Dermis lymphatic vessel endothelial cell (primary cell): ENCODE measurements around the gene ZNF687. TPM values are rescaled to one million over a fixed set of nuclear protein-coding genes. Genes with fewer than 3 reads are reported as not detected.

Source experiments
- total RNA-seq: library from RNA; depleted of rRNA; stranded (reverse); fragments of >200 nt; gene quantifications from 2 replicates; pipeline ENCODE4 v1.2.1, GENCODE V29; 2014

ZNF687 gene
- 7.1 and 10.3 TPM in 2 replicates for total RNA-seq

GRCh38 chr1:151281969-151282882, at the start of gene ZNF687:
TSS of gene ZNF687 (plus strand) at chr1:151282299. CDS start at chr1:151286292, 3,993 bp downstream.

GRCh38 chr1:151254217-151255213, 27.6 kb upstream of the ZNF687 start, which contains the start of gene PSMD4:
TSS of gene PSMD4 (plus strand) at chr1:151254734. CDS start at chr1:151254783, 49 bp downstream.

GRCh38 chr1:151327223-151327902, 45.3 kb downstream of the ZNF687 start, which contains the start of gene PI4KB:
TSS of gene PI4KB (minus strand) at chr1:151327416. CDS start at chr1:151316481, 10,935 bp downstream.

Other genes with a start within 250 kb of the ZNF687 start
- under 0.01 and 0.09 TPM in 2 replicates for gene BNIPL, start 245.7 kb upstream of the ZNF687 start, total RNA-seq
- 1.1 and 1.6 TPM in 2 replicates for gene C1orf56, start 234.5 kb upstream of the ZNF687 start, total RNA-seq
- 43.7 and 60.1 TPM in 2 replicates for gene CDC42SE1, start 222.7 kb upstream of the ZNF687 start, total RNA-seq
- gene MLLT11, start 221.9 kb upstream of the ZNF687 start, total RNA-seq, result 0.43 and 0.52 TPM in 2 replicates
- 5.6 and 10.0 TPM in 2 replicates for gene GABPB2, start 211.5 kb upstream of the ZNF687 start, total RNA-seq
- 2.2 and 4.2 TPM in 2 replicates for gene SEMA6C, start 135.7 kb upstream of the ZNF687 start, total RNA-seq
- 0.11 TPM in 1 of 2 replicates, not detected in the other for gene TNFAIP8L2, start 125.7 kb upstream of the ZNF687 start, total RNA-seq
- gene LYSMD1, start 116.4 kb upstream of the ZNF687 start, total RNA-seq, result 4.6 and 4.8 TPM in 2 replicates
- gene SCNM1, start 116.2 kb upstream of the ZNF687 start, total RNA-seq, result 15.5 and 18.8 TPM in 2 replicates
- 0.26 TPM in 1 of 2 replicates, not detected in the other for gene TMOD4, start 106.3 kb upstream of the ZNF687 start, total RNA-seq
- 38.9 and 49.2 TPM in 2 replicates for gene VPS72, start 92.1 kb upstream of the ZNF687 start, total RNA-seq
- 40.1 and 41.8 TPM in 2 replicates for gene PIP5K1A, start 83.7 kb upstream of the ZNF687 start, total RNA-seq
- gene PSMD4, start 27.6 kb upstream of the ZNF687 start, total RNA-seq, result 197 and 219 TPM in 2 replicates
- 27.6 and 30.1 TPM in 2 replicates for gene PI4KB, start 45.1 kb downstream of the ZNF687 start, total RNA-seq
- gene RFX5, start 65.0 kb downstream of the ZNF687 start, total RNA-seq, result 46.7 and 52.3 TPM in 2 replicates
- 0.43 TPM in 1 of 2 replicates, not detected in the other for gene SELENBP1, start 90.4 kb downstream of the ZNF687 start, total RNA-seq
- 426 and 457 TPM in 2 replicates for gene PSMB4, start 117.3 kb downstream of the ZNF687 start, total RNA-seq
- gene POGZ, start 177.2 kb downstream of the ZNF687 start, total RNA-seq, result 13.4 and 15.0 TPM in 2 replicates
- gene CGN, start 229.1 kb downstream of the ZNF687 start, total RNA-seq, result 0.11 and 0.26 TPM in 2 replicates